Amygdala (tissue), 56 donors: ENCODE data around the gene CES3.

Experiments
- DNase-seq, 56 donors: peaks; one replicate each; lab custom pipeline; 2025; lab: John Stamatoyannopoulos, UW

The CES3 gene

GRCh38 chr16:66926171-66926947, 34.7 kb upstream of the CES3 start:
- peak in 27 of 56 donors; percentile 10 to 71 (median 33) for DNase-seq

- DNase-seq: no peak
Measured at GRCh38 chr16:66926961-66927436, 34.1 kb upstream of the CES3 start.

GRCh38 chr16:66927918-66928649, 33.0 kb upstream of the CES3 start:
- DNase-seq: peak in 3 of 56 donors; percentile 32 to 36 (median 35)

- DNase-seq: peak in 2 of 56 donors; percentile 13 to 42
Measured at GRCh38 chr16:66928702-66929388, 32.2 kb upstream of the CES3 start.

- DNase-seq: no peak
Measured at GRCh38 chr16:66930189-66930588, 30.9 kb upstream of the CES3 start.

GRCh38 chr16:66931665-66932064, 29.4 kb upstream of the CES3 start:
- DNase-seq: no peak

- DNase-seq: no peak
Measured at GRCh38 chr16:66932076-66932475, 29.0 kb upstream of the CES3 start.

GRCh38 chr16:66933776-66934137, 27.3 kb upstream of the CES3 start:
- no peak for DNase-seq

- peak in 53 of 56 donors; percentile 31 to 91 (median 78) for DNase-seq
Measured at GRCh38 chr16:66934138-66934838, 26.8 kb upstream of the CES3 start, which contains the start of gene CIAO2B. Gene CIAO2B, minus strand, starts transcription at chr16:66934402. Its CDS starts 38 bp downstream, at chr16:66934364.

- peak in 2 of 56 donors; percentile 29 to 31 for DNase-seq
Measured at GRCh38 chr16:66934839-66935313, 26.2 kb upstream of the CES3 start.

- peak in 7 of 56 donors; percentile 8 to 36 (median 18) for DNase-seq
Measured at GRCh38 chr16:66935314-66936011, 25.6 kb upstream of the CES3 start, which contains the start of gene CES2. Gene CES2, plus strand, starts transcription at chr16:66935516. Its CDS starts 120 bp downstream, at chr16:66935636.

- no peak for DNase-seq
Measured at GRCh38 chr16:66936462-66936861, 24.6 kb upstream of the CES3 start.

GRCh38 chr16:66936889-66937554, 24.0 kb upstream of the CES3 start:
- DNase-seq: no peak

GRCh38 chr16:66937725-66938337, 23.2 kb upstream of the CES3 start:
- no peak for DNase-seq

GRCh38 chr16:66939366-66939765, 21.7 kb upstream of the CES3 start:
- DNase-seq: no peak

- DNase-seq: no peak
Measured at GRCh38 chr16:66940236-66940635, 20.8 kb upstream of the CES3 start.

- DNase-seq: no peak
Measured at GRCh38 chr16:66942981-66943380, 18.1 kb upstream of the CES3 start.

GRCh38 chr16:66943426-66944053, 17.5 kb upstream of the CES3 start:
- DNase-seq: no peak
